Prostate gland (tissue), 2 donors: ENCODE measurements around the gene RPRD1B.

ENCODE experiments used
- CTCF ChIP-seq, 4 experiments: fragments of 200-600 bp in 2 of 4; fragments of 450-650 bp in 2 of 4; sonication (generic) in 2 of 4; IDR thresholded peaks; 1 replicate in 3 of 4; 2 replicates in 1 of 4; pipeline ENCODE4 v1.5.1; 2016 to 2019; ENCODE audit warnings: antibody characterized with exemption in 4 of 4, mild to moderate bottlenecking in 2 of 4, moderate library complexity in 2 of 4
- POLR2A ChIP-seq: fragments of 450-650 bp; IDR thresholded peaks from one replicate; pipeline ENCODE4 v1.6.1; 2016; ENCODE audit warnings: antibody characterized with exemption, mild to moderate bottlenecking

GRCh38 chr20:38109591-38110524 lies 76.3 kb downstream of the RPRD1B start:
- TF ChIP-seq POLR2A = no peak
- TF ChIP-seq CTCF (IDR thresholded peaks at IDR 0.05) = peak in 1 of 4 experiments; percentile 13
